ENCODE measurements around the gene DNPH1. TPM values are rescaled to one million over a fixed set of nuclear protein-coding genes. Genes with fewer than 3 reads are reported as not detected.

Gene DNPH1
- total and polyA plus RNA-seq, 9 of the 15 experiments (the other 6 are each of a cell fraction or from before 2014, with no cell fraction given): 7.3 to 300 (median 68.7) TPM

GRCh38 chr6:43207286-43207685 lies 22.0 kb downstream of the DNPH1 start:
- Histone ChIP-seq H3K4me3 (no peak overlapping the region), H3K4me2 (ENCODE audit: insufficient read depth, low read length) (no peak overlapping the region), H3K4me1 (replicated peaks in 1 of 2; ENCODE audit: control insufficient read depth in 2 of 2, insufficient read depth in 2 of 2, low read length in 2 of 2) (peaks cover 0 to 3% of the 10 kb centered on the region in 2 experiments; a peak in 1 of 5 replicates), H3K27me3 (ENCODE audit: control insufficient read depth in 2 of 2, insufficient read depth in 2 of 2, low read length in 2 of 2) (no peaks in the 10 kb centered on the region), H3K9me1 (ENCODE audit: control insufficient read depth, insufficient read depth, low read length) (no peaks in the 10 kb centered on the region), H3K36me3 (ENCODE audit: control insufficient read depth, insufficient read depth, low read length) (no peaks in the 10 kb centered on the region), H3K9ac (ENCODE audit: insufficient read depth in 1 of 2, low read depth in 2 of 2, low read length in 2 of 2) (no peak overlapping the region), H3K27ac (ENCODE audit: extremely low read depth, low read depth, low read length) (no peak overlapping the region), H3K79me2 (ENCODE audit: control insufficient read depth, insufficient read depth, low read length) (no peaks in the 10 kb centered on the region), H2AFZ (ENCODE audit: low read depth, low read length) (no peak overlapping the region), H4K20me1 (replicated peaks; ENCODE audit: control insufficient read depth, insufficient read depth, low read length) (no peaks in the 10 kb centered on the region; the same call in 1 of the 2 replicates), H3K9me3 (replicated peaks; ENCODE audit: control insufficient read depth, insufficient read depth, low read depth, low read length) (no peaks in the 10 kb centered on the region)
- FAIRE-seq (no peak), DNase-seq (ENCODE audit: extremely low read depth in 1 of 4, low spot score in 3 of 4) (no peak), ATAC-seq (no peak)
- intact Hi-C loops (cut with micrococcal nuclease): no loop called here
- ChIA-PET CTCF (ENCODE audit: low intra/inter-chr PET ratio) (no interaction called here), POLR2A (no interaction called here)
- BruUV-seq (replicated peaks): no TSS peak
- in situ Hi-C loops (cut with MboI): no loop called here
- 68% methylated on average over 2 of the region's 2 CpGs for WGBS (ENCODE audit: insufficient coverage, low coverage, missing lambda C conversion rate)
- TF ChIP-seq NFE2 (IDR thresholded peaks at IDR 0.05; ENCODE audit: low read depth) (peak; percentile 85), HINFP (tag; conservative IDR thresholded peaks at IDR 0.05; ENCODE audit: low read depth) (no peak), DMBX1 (CRISPR knock-in tag; IDR thresholded peaks at IDR 0.05; ENCODE audit: borderline replicate concordance) (no peak), NFE2L1 (tag; IDR thresholded peaks at IDR 0.05; ENCODE audit: borderline replicate concordance, low read depth) (peak; percentile 85), MAFF (IDR thresholded peaks at IDR 0.05; ENCODE audit: low read length) (peak; percentile 87), MAFG (tag; conservative IDR thresholded peaks at IDR 0.05) (peak; percentile 93), GATAD2A (IDR thresholded peaks at IDR 0.05) (0 out of 2 replicates have a peak, but pooled peaks have one; percentile 32), FOXA1 (IDR thresholded peaks at IDR 0.05; ENCODE audit: borderline replicate concordance) (0 out of 2 replicates have a peak, but pooled peaks have one; percentile 9), BACH1 (tag; IDR thresholded peaks at IDR 0.05) (peak; percentile 73; the same call in 1 of the 2 replicates)
- TF ChIP-seq, protein P1, sequence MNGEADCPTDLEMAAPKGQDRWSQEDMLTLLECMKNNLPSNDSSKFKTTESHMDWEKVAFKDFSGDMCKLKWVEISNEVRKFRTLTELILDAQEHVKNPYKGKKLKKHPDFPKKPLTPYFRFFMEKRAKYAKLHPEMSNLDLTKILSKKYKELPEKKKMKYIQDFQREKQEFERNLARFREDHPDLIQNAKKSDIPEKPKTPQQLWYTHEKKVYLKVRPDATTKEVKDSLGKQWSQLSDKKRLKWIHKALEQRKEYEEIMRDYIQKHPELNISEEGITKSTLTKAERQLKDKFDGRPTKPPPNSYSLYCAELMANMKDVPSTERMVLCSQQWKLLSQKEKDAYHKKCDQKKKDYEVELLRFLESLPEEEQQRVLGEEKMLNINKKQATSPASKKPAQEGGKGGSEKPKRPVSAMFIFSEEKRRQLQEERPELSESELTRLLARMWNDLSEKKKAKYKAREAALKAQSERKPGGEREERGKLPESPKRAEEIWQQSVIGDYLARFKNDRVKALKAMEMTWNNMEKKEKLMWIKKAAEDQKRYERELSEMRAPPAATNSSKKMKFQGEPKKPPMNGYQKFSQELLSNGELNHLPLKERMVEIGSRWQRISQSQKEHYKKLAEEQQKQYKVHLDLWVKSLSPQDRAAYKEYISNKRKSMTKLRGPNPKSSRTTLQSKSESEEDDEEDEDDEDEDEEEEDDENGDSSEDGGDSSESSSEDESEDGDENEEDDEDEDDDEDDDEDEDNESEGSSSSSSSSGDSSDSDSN (IDR thresholded peaks at IDR 0.05; ENCODE audit: borderline replicate concordance in 1 of 2, low read depth in 2 of 2, low read length in 2 of 2): no peak
